Kidney epithelial cell (primary cell): ENCODE results near the gene ANHX. TPM values are rescaled to one million over a fixed set of nuclear protein-coding genes. Genes with fewer than 3 reads are reported as not detected.

Experiments used
- DNase-seq: peaks from one replicate; pipeline ENCODE4 v3.0.0-alpha.2; 2010; ENCODE audit warnings: low read depth
- H3K27me3 ChIP-seq: 2 replicates; pipeline ENCODE4 v1.6.0; 2011; ENCODE audit warnings: low read length; ENCODE audit not compliant: control insufficient read depth, insufficient read depth
- H3K36me3 ChIP-seq: 2 replicates; pipeline ENCODE4 v1.5.1; 2011; ENCODE audit warnings: low read length; ENCODE audit not compliant: control insufficient read depth, insufficient read depth
- H3K4me3 ChIP-seq: 2 replicates; pipeline ENCODE4 v1.5.1; 2011; ENCODE audit warnings: low read depth, mild to moderate bottlenecking, control low read depth, low read length
- CTCF ChIP-seq: IDR thresholded peaks from 2 replicates; pipeline ENCODE4 v1.5.1; 2011; ENCODE audit warnings: mild to moderate bottlenecking, moderate library complexity, low read length, control low read depth, inconsistent platforms; ENCODE audit not compliant: insufficient read depth, poor library complexity, severe bottlenecking
- total RNA-seq: library from RNA; depleted of rRNA; stranded (reverse); fragments of >200 nt; gene quantifications from 2 replicates; pipeline ENCODE4 v1.2.3, GENCODE V29; 2015

Gene ANHX
- total RNA-seq, 1 donor from 2014 or later: not detected

- Histone ChIP-seq H3K27me3 (no peaks in the 10 kb centered on the region), H3K36me3 (no peaks in the 10 kb centered on the region), H3K4me3 (no peak overlapping the region)
- TF ChIP-seq CTCF: no peak
- DNase-seq: no peak
These were observed 467 bp upstream of the ANHX start for GRCh38 chr12:133236144-133236543.

- H3K36me3 ChIP-seq: no peaks in the 10 kb centered on the region
- TF ChIP-seq CTCF: no peak
- H3K27me3 ChIP-seq: no peaks in the 10 kb centered on the region
- DNase-seq: no peak
- no peak overlapping the region for H3K4me3 ChIP-seq
These were observed 706 bp downstream of the ANHX start for GRCh38 chr12:133234971-133235370.

- H3K4me3 ChIP-seq: no peak overlapping the region
- no peaks in the 10 kb centered on the region for H3K27me3 ChIP-seq
- TF ChIP-seq CTCF: no peak
- no peak for DNase-seq
- no peaks in the 10 kb centered on the region for H3K36me3 ChIP-seq
These were observed 1.6 kb downstream of the ANHX start for GRCh38 chr12:133233993-133234564.

- Histone ChIP-seq H3K4me3 (no peak overlapping the region), H3K36me3 (no peaks in the 10 kb centered on the region), H3K27me3 (no peaks in the 10 kb centered on the region)
- no peak for DNase-seq
- no peak for TF ChIP-seq CTCF
These were observed 2.7 kb downstream of the ANHX start for GRCh38 chr12:133233006-133233405.

GRCh38 chr12:133231001-133231400 lies 4.7 kb downstream of the ANHX start:
- Histone ChIP-seq H3K27me3 (no peaks in the 10 kb centered on the region), H3K4me3 (no peak overlapping the region), H3K36me3 (no peaks in the 10 kb centered on the region)
- TF ChIP-seq CTCF: no peak
- no peak for DNase-seq

- no peak for DNase-seq
- Histone ChIP-seq H3K36me3 (no peaks in the 10 kb centered on the region), H3K27me3 (no peaks in the 10 kb centered on the region), H3K4me3 (no peak overlapping the region)
- no peak for TF ChIP-seq CTCF
These were observed 8.3 kb downstream of the ANHX start for GRCh38 chr12:133227281-133227852.
